ENCODE data around the gene GP1BB.

GP1BB gene

GRCh38 chr22:19714312-19715187 lies 8.8 kb upstream of the GP1BB start, which contains the start of gene SEPTIN5:
Gene SEPTIN5 (plus strand): TSS chr22:19714503. CDS start chr22:19714589, 86 bp downstream.
- DNase-seq (ENCODE audit: low read depth, low spot score), result no peak

- DNase-seq (ENCODE audit: low read depth, low spot score), result no peak
Measured at GRCh38 chr22:19715188-19715930, 8.0 kb upstream of the GP1BB start.

- no peak for DNase-seq (ENCODE audit: low read depth, low spot score)
Measured at GRCh38 chr22:19716041-19716828, 7.1 kb upstream of the GP1BB start.

GRCh38 chr22:19716829-19717105 lies 6.6 kb upstream of the GP1BB start:
- DNase-seq (ENCODE audit: low read depth, low spot score), result no peak

- DNase-seq (ENCODE audit: low read depth, low spot score), result no peak
Measured at GRCh38 chr22:19717181-19717580, 6.2 kb upstream of the GP1BB start.

GRCh38 chr22:19717691-19718455 lies 5.5 kb upstream of the GP1BB start:
- DNase-seq (ENCODE audit: low read depth, low spot score), result no peak

GRCh38 chr22:19718456-19719049 lies 4.8 kb upstream of the GP1BB start:
- no peak for DNase-seq (ENCODE audit: low read depth, low spot score)

GRCh38 chr22:19719050-19719482 lies 4.3 kb upstream of the GP1BB start:
- no peak for DNase-seq (ENCODE audit: low read depth, low spot score)

- no peak for DNase-seq (ENCODE audit: low read depth, low spot score)
Measured at GRCh38 chr22:19719488-19720021, 3.8 kb upstream of the GP1BB start.

GRCh38 chr22:19720150-19720827 lies 3.0 kb upstream of the GP1BB start:
- DNase-seq (ENCODE audit: low read depth, low spot score), result no peak

- DNase-seq (ENCODE audit: low read depth, low spot score), result no peak
Measured at GRCh38 chr22:19720999-19721329, 2.4 kb upstream of the GP1BB start.

GRCh38 chr22:19721330-19722177 lies 1.8 kb upstream of the GP1BB start:
- DNase-seq (ENCODE audit: low read depth, low spot score), result no peak

GRCh38 chr22:19722178-19722981 lies 959 bp upstream of the GP1BB start:
- DNase-seq (ENCODE audit: low read depth, low spot score), result no peak

GRCh38 chr22:19722982-19723231 lies 432 bp upstream of the GP1BB start:
- no peak for DNase-seq (ENCODE audit: low read depth, low spot score)

GRCh38 chr22:19723983-19724827 lies 866 bp downstream of the GP1BB start:
- DNase-seq (ENCODE audit: low read depth, low spot score), result no peak

GRCh38 chr22:19724927-19725661 lies 1.8 kb downstream of the GP1BB start:
- no peak for DNase-seq (ENCODE audit: low read depth, low spot score)
